ENCODE measurements around the gene HEMK1.

GRCh38 chr3:50551681-50552435, 17.5 kb upstream of the HEMK1 start:
- TF ChIP-seq CTCF (IDR thresholded peaks at IDR 0.05) (no peak), EP300 (IDR thresholded peaks at IDR 0.05) (no peak)
